Measurements from ENCODE around the gene ITPR1. TPM values are rescaled to one million over a fixed set of nuclear protein-coding genes. Genes with fewer than 3 reads are reported as not detected.

ITPR1 gene
- total RNA-seq, 1 donor from 2014 or later, result 143 TPM

- ATAC-seq (ENCODE audit: low read depth) (no peak), DNase-seq (no peak)
- no peak for TF ChIP-seq CTCF (IDR thresholded peaks at IDR 0.05)
- Mint-ChIP-seq H3K4me3 (no peak overlapping the region), H3K9me3 (peaks cover 8% of the 10 kb centered on the region), H3K27me3 (no peaks in the 10 kb centered on the region), H3K4me1 (peaks cover 13% of the 10 kb centered on the region), H3K27ac (no peak overlapping the region), H3K36me3 (ENCODE audit: low read depth) (peaks cover 6% of the 10 kb centered on the region)
- intact Hi-C loops (cut with micrococcal nuclease), result no loop called here
- ChIA-PET CTCF (no interaction called here), POLR2A (no interaction called here)
Observed at GRCh38 chr3:4864503-4864902, 371.4 kb downstream of the ITPR1 start.

DNA sequence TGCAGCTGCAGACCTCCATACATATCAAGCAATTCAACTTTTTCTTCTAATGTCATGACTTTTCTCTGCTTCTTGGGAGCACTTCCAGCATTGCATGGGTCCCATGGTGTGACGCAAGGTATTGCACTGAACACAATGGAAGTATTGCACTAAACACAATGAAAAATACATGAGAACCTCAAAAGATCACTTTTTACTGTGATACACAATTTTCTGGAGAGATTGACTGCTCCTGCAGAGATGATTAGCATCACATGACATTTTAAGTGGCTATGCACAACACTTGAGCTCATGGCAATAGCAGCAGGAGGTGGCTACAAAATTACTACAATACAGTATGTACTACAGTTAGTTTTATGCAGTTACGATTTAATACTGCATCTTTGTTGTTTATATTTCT is 372.6 kb downstream of the ITPR1 start:
- Mint-ChIP-seq H3K4me3 (no peak overlapping the region), H3K27ac (no peak overlapping the region), H3K9me3 (peaks cover 4% of the 10 kb centered on the region), H3K36me3 (ENCODE audit: low read depth) (peaks cover 4% of the 10 kb centered on the region), H3K27me3 (no peaks in the 10 kb centered on the region), H3K4me1 (peaks cover 13% of the 10 kb centered on the region)
- ChIA-PET CTCF (no interaction called here), POLR2A (no interaction called here)
- no peak for TF ChIP-seq CTCF (IDR thresholded peaks at IDR 0.05)
- ATAC-seq (ENCODE audit: low read depth) (no peak), DNase-seq (no peak)
- intact Hi-C loops (cut with micrococcal nuclease), result no loop called here

- POLR2A ChIA-PET, result interaction anchor here (1.1 to 1.7 kb wide), 3 partner anchors 17 to 144 kb away, joined by 3 to 6 read pairs (median 4); no protein-coding TSS in a partner anchor
- no peak for DNase-seq
- no peak overlapping the region for H3K4me3 Mint-ChIP-seq
- CTCF ChIA-PET, result no interaction called here
- no peaks in the 10 kb centered on the region for H3K9me3 Mint-ChIP-seq
- peaks cover 13% of the 10 kb centered on the region for H3K4me1 Mint-ChIP-seq
- no peak for TF ChIP-seq CTCF (IDR thresholded peaks at IDR 0.05)
- no peak for ATAC-seq (ENCODE audit: low read depth)
- H3K27ac Mint-ChIP-seq, result no peak overlapping the region
- no peaks in the 10 kb centered on the region for H3K27me3 Mint-ChIP-seq
- intact Hi-C loops (cut with micrococcal nuclease), result no loop called here
- H3K36me3 Mint-ChIP-seq (ENCODE audit: low read depth), result peaks cover 2% of the 10 kb centered on the region
Observed at GRCh38 chr3:4866866-4867265, 373.7 kb downstream of the ITPR1 start.

GRCh38 chr3:4877173-4877787 is 384.1 kb downstream of the ITPR1 start:
- DNase-seq (no peak), ATAC-seq (ENCODE audit: low read depth) (no peak)
- peaks cover 3% of the 10 kb centered on the region for H3K27me3 Mint-ChIP-seq
- H3K9me3 Mint-ChIP-seq, result no peaks in the 10 kb centered on the region
- TF ChIP-seq CTCF (IDR thresholded peaks at IDR 0.05), result no peak
- no peak overlapping the region for H3K4me3 Mint-ChIP-seq
- intact Hi-C loops (cut with micrococcal nuclease), result no loop called here
- ChIA-PET POLR2A (interaction anchor here (0.7 kb wide), 1 partner anchor 160 kb away, joined by 5 read pairs; no protein-coding TSS in a partner anchor), CTCF (no interaction called here)
- H3K4me1 Mint-ChIP-seq, result no peaks in the 10 kb centered on the region
- H3K36me3 Mint-ChIP-seq (ENCODE audit: low read depth), result no peaks in the 10 kb centered on the region
- H3K27ac Mint-ChIP-seq, result no peak overlapping the region

GRCh38 chr3:4880850-4881249 is 387.7 kb downstream of the ITPR1 start:
- no peak for TF ChIP-seq CTCF (IDR thresholded peaks at IDR 0.05)
- ChIA-PET CTCF (no interaction called here), POLR2A (no interaction called here)
- Mint-ChIP-seq H3K9me3 (no peaks in the 10 kb centered on the region), H3K4me1 (no peaks in the 10 kb centered on the region), H3K4me3 (no peak overlapping the region), H3K36me3 (ENCODE audit: low read depth) (no peaks in the 10 kb centered on the region), H3K27me3 (peaks cover 3% of the 10 kb centered on the region), H3K27ac (no peak overlapping the region)
- intact Hi-C loops (cut with micrococcal nuclease), result loop anchor here (5.0 kb wide), 1 partner anchor 49 kb away; no protein-coding TSS in a partner anchor
- DNase-seq, result no peak
- no peak for ATAC-seq (ENCODE audit: low read depth)

Measured in activated B cell treated with CpG ODN at 0.5 μM for 24 hours (primary cell).